GM21526 (cell line): ENCODE measurements around the gene MORN4.
A peak's percentile ranks its signal among the peaks of the same experiment; 100 is the strongest.
"Not testable (repeated sequence)": the region's sequence is repeated elsewhere in the genome, so short reads cannot be mapped to it uniquely, and the experiment has no call there.

ENCODE experiments used
- ATAC-seq: cut with Tn5 transposase; IDR thresholded peaks from one replicate; pipeline ENCODE4 v1.9.1; 2021; ENCODE audit warnings: moderate library complexity; ENCODE audit not compliant: unreplicated experiment, low FRiP score

The MORN4 gene

DNA sequence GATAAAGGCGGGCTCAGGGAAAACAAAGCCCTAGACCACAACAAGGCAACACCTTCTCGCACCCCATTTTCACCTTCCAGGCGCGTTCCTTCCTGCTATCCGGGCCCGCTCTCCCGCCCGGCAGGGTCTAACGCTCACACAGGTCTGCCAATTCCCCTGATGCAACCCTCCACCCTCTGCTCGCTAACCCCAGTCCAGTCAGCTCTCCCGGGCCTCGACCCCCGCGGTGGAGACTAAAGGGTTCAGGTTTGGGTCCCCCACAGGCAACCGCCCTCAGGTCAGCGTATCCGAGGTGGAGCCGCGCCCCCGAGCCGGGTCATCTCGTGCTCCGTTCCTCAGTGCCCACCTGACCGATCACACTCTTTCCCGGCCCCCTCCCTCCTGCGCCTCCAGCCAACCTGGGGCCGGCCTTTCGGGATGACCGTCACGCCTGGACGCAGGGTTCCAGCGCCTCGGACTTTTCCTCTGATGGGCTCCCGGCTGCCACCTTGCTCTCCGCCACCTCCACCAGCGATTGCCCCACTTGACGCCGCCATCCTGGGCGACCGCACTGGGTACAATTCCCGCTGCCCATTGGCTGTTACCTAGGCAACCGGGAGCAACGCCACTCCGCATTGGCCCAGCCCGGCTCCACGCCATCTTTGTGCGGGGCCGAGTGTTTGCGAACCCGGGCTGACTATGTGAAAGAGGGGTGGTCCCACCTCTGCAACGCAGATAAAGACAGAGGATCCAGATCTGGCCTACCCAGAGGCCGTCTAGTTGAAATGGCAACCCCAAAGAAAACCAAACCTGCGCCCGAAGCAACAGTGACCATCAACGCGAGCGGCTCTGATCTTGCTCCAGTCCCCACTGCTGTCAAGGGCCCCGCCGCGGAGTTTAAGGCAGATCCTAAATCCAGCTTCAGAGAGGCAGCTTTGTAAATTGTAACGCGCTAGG, at the start of gene MORN4:
MORN4 (minus strand) TSS at position 552 of the 936 bp plus-strand sequence. CDS start 13,847 bp downstream, outside the sequence.
- peak; percentile 97 for ATAC-seq

DNA sequence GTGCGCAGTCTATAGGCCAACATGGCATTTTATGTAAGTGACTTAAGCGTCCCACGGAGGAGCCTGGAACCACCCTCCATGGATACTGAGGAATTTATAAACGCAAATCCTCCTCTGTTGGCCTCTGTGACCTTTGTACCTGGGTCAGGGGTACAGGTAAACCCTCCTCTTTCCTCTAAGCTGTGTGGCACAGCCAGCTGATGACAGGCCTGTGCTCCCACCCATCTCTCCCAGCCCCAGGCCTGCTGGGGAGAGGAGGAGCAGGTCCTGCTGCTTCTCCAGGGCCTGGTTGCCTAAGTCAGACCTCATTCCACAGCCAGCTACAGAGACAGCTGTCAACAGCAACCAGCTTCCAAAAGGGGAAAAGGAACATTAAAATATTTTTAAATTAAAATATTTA, 48.7 kb upstream of the MORN4 start:
- no peak for ATAC-seq

GRCh38 chr10:97679594-97679993, 46.3 kb upstream of the MORN4 start:
- ATAC-seq = no peak

GRCh38 chr10:97676770-97677581, 43.7 kb upstream of the MORN4 start:
- ATAC-seq = peak; percentile 55

- ATAC-seq = no peak
Measured at GRCh38 chr10:97675222-97675621, 41.9 kb upstream of the MORN4 start.

- ATAC-seq = no peak
Measured at GRCh38 chr10:97673736-97674525, 40.6 kb upstream of the MORN4 start.

GRCh38 chr10:97669571-97669970, 36.3 kb upstream of the MORN4 start:
- ATAC-seq = no peak

GRCh38 chr10:97667463-97667862, 34.2 kb upstream of the MORN4 start:
- no peak for ATAC-seq

DNA sequence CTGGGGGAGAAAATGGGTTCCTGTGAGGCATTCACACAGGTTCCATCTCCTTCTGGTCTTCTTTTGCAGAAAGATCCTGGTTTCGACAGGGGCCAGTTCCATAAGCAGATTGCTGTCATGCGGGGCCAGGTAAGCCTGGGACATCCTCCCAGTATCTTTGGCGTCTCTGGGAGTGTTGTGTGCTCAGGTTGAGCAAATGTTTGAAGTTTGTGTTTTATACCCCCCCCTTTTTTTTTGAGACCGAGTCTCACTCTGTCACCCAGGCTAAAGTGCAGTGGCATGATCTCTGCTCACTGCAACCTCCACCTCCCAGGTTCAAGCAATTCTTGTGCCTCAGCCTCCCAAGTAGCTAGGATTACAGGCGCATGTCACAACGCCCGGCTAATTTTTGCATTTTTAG, 33.7 kb upstream of the MORN4 start:
- no peak for ATAC-seq

- ATAC-seq = no peak
Measured at GRCh38 chr10:97664282-97664850, 31.1 kb upstream of the MORN4 start.

DNA sequence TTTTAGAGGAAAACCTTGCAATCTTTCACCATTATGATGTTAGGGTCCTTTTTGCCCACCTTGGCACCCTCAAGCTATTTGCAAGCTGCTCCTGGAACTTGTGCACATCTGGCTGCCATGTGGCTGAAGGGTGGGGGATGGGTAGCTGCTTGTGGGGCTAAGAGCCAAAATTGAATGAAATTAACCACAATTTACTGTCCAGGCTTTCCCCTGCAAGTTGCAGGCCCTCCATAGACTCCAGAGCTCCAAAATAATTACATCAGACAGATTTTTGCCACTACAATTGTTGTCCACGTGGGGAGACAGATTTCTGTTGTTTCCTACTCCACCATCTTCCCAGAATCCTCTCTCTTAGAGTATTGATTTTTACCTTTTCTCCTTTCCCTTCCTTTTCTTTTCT, 26.3 kb upstream of the MORN4 start:
- ATAC-seq = no peak

DNA sequence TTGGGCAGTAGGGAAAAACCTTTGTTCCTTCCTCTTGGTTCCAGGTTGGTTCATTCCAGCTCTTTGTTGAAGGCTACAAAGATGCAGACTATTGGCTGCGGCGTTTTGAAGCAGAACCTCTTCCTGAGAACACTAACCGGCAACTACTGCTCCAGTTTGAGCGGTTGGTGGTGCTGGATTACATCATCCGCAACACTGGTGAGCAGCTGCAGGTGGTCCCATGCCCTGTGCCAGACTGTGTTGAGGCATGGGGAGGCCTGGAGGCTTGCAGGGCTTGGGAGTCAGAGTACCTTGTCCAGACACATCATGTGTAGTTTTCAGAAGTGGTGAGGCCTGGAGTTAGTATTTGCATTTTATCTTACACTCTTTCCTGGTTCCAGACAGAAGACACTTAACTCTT, 23.5 kb upstream of the MORN4 start:
- no peak for ATAC-seq

- ATAC-seq = no peak
Measured at GRCh38 chr10:97651773-97652172, 18.5 kb upstream of the MORN4 start.

DNA sequence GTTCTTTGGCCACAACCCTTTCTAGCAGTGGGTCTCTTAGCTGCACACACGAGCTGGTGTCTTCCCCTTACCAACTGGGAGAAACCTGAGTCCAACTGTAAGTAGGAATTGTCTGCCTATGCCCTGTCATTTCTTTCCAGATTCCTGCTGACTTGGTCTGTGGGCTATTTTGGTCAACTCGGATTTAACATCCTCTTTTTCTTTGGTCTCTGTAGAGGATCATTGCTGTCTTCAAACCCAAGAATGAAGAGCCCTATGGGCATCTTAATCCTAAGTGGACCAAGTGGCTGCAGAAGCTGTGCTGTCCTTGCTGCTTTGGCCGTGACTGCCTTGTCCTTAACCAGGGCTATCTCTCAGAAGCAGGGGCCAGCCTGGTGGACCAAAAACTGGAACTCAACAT, 17.4 kb upstream of the MORN4 start:
- no peak for ATAC-seq

- not testable (repeated sequence) for ATAC-seq
Measured at GRCh38 chr10:97649405-97649750, 16.1 kb upstream of the MORN4 start.

GRCh38 chr10:97648562-97649404, 15.5 kb upstream of the MORN4 start:
- peak; percentile 86 for ATAC-seq

- ATAC-seq = no peak
Measured at GRCh38 chr10:97647556-97647955, 14.3 kb upstream of the MORN4 start.

DNA sequence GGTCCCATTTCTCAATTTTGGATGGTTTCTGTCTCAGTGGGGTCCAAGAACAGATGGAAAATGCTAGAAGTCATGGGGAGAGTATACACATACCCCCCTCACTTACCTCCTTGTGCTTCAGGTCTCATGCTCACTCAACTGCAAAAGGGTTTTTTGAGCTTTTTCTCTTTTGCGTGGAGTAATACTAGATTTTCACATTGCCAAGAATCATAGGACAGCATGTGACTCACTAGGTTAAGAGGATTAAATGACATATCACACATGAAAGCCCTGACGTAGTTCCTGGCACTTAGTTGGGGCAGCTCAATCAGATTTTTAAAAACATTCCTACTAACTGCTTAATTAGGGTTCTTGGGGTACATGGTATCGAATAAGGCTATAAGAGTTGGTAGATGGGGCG, 11.6 kb upstream of the MORN4 start:
- no peak for ATAC-seq

DNA sequence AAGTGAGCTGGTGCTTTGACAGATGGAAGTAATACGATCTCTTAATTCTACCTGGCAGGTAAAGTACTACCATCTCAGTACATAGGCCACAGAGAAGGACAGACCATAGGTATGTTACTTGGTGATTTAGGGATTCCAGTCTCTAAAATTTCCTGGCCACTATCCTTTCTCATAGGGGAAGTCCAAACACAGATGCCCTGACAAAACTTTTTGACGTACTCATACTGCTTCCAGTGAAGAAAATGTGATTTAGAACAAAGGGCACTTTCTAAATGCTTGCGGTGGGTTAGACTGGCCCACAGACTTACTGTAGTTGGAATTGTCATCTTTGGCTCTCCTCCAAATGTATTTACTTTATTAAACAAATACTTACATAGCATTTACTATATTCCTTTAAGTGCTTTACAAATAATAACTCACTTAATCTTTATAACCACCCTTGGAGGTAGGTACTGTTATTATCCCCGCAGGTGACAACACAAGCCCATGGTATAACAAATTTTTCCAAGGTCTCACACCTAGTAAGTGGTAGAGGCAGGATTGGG, 10.2 kb upstream of the MORN4 start:
- ATAC-seq = no peak
